Medulla oblongata (tissue), 1 donor: ENCODE data around the gene HOXC13.

Source experiments
- DNase-seq: peaks from one replicate; pipeline ENCODE4 v3.0.0-alpha.2; 2015; ENCODE audit errors: extremely low spot score

HOXC13 gene

DNA sequence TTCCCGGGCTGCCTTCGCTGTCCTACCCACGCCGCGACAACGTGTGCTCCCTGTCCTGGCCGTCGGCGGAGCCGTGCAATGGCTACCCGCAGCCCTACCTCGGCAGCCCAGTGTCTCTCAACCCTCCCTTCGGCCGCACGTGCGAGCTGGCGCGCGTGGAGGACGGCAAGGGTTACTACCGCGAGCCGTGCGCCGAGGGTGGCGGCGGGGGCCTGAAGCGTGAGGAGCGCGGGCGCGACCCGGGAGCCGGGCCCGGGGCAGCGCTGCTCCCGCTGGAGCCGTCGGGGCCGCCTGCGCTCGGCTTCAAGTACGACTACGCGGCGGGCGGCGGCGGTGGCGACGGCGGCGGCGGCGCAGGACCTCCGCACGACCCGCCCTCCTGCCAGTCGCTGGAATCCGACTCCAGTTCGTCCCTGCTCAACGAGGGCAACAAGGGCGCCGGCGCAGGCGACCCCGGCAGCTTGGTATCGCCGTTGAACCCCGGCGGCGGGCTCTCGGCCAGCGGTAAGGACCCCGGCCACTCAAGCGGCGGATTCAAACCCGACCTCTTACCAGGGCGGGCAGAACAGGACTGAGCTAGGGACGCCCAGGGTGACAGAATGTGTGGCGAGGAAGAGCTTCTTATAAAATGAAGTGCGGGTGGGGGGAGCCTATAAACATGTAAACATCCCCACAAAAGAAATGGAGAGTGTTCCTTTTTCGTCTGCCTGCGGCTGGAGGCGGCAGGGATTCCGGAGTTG is 16.6 kb downstream of the HOXC13 start:
- no peak for DNase-seq

DNA sequence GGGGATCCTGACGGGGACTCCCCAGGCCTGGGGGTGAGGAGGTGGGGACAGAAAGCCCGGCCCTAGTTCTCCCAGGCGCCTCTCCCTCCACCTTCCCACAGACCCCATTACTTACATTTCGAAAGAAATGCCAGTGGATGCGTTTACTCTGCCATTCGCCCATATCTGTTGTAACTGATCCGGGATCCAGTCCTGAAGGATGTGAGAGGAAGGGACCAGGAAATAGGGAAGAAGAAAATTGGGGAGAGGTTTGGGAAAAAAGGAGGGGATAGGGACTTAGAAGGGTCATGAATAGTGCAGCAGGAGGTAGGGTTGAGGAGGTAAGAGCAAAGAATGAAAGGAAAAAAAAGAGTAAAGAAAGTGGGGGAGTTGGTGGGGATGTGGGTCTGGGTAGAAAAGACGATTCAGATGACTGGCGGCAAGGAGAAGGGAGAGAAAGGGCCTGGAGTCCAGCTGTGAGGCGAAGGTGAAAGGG is 17.2 kb downstream of the HOXC13 start:
- no peak for DNase-seq

DNA sequence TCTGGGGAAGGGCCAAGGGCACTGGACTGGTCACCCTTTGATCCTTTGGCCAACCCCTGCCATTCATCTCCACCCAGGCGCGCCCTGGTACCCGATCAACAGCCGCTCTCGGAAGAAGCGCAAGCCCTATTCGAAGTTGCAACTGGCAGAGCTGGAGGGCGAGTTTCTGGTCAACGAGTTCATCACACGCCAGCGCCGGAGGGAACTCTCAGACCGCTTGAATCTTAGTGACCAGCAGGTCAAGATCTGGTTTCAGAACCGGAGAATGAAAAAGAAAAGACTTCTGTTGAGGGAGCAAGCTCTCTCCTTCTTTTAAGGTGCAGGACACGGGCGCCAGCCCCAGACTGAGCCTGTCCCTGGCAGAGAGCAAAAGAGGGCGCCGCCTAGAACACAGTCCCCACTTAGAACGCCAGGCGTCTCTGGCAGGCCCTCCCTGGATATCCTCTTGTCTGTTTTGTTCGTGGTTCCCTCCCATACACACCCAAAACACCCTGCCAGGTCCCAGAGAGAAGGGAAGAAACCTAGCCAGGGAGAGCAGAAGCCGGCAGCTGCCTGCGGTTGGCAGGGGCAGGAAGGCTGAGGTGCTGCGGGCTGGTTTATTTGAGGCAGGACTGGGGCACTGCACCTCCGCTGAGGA is 17.7 kb downstream of the HOXC13 start:
- no peak for DNase-seq

DNA sequence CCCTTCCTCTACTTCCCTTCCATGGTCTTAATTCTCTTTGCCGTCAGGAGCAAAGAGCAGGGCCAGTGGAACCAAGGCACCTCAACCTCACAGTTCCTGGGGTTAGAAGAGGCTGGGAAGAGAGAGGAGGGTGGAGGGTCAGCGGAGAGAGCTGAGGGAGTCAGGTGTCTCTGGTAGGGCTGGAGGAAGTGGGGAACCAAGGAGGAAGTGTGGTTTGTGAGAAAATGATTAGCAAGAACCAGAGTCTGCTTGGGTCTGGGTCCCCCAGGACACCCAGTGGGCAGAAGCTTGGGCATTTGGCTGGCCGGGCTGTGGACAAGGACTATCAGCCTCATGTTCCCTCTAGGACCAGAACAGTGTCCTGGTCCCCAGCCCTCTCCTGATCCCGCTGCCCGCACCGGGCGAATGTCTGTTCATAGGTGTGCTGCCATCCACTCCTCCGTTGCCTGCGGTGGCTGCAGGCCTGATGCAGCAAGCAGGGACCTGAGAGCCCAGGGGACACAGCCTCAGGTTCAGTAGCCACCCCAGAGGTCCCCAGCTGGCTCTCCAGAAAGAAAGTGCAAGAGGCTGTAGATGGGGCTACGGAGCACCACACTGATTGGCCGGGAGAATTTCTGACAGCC is 18.4 kb downstream of the HOXC13 start:
- DNase-seq: no peak

DNA sequence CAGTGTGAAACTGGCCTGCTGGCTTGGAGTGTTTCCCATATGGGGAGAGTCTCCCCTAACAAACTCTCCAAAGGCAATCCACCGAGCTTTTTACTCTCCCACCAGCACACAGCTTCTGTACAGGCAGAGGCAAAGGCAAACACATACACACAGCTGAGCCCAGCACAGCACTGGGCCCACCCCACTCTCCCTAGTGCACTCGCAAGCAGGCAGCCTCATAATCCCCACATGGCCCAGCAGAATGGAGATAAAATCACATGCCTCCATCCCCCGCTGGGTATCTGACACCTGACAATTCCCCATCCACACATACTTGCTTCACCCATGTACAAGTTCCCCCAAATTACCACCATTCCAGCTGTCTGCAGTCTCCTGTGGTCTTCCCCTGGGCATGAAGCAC is 19.5 kb downstream of the HOXC13 start:
- no peak for DNase-seq

DNA sequence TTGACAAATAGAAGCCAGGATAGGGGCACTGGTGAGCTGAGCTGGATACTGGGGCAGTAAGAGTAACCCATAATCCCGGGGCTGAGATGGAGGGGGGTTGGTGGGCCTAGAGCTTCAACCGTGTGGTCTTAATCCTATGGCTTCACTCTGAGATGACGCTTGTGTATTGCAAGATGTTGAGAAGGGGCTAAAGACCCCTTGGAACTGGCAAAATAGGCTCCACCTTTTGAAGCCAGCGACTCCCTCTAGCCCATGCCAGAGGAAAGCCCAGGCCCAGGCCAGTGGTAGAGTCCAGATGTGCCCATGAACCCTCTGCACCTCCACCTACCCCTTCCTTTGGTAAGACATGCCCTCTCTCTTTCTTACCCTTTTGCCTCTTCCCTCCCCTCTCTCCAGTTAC is 20.7 kb downstream of the HOXC13 start:
- DNase-seq: no peak

DNA sequence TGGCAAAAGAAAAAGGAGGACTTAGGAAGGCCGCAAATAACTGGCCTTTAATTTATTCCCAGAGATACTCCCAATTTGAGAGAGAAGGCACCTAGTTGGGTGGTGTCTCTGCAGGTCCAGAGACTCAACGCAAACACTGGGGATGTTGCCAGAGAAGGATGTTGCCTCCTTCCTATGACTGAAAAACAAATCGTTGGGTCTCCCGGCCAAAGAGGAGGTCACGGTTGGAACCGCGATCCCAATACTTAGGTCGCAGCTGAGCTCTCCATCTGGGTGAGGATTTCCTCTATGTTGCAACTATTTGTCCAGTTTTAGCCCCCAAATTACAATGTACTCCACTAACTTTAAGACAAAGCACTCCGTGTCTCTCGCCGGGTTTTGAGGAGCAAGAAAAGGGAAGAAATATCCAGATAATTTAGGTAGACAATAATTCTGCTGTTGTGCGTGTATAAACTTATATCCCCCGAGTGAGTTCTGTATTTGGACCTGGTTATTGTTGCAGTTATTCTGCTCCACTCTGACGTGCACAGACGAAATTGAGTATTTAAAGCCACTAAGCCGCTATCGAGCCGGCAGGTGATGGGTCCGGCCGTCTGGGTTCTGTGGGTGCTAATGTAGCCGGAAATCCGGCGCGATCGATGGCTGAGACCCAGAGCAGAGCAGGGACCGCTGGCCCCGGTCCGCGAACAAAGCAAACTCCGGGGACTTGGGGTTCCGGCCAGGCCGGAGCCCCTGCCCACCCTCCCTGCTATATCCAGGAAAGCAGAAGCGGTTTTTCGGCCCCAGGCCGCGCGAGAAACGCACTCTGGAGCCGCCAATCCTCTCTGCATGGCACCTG is 21.8 kb downstream of the HOXC13 start:
- no peak for DNase-seq

DNA sequence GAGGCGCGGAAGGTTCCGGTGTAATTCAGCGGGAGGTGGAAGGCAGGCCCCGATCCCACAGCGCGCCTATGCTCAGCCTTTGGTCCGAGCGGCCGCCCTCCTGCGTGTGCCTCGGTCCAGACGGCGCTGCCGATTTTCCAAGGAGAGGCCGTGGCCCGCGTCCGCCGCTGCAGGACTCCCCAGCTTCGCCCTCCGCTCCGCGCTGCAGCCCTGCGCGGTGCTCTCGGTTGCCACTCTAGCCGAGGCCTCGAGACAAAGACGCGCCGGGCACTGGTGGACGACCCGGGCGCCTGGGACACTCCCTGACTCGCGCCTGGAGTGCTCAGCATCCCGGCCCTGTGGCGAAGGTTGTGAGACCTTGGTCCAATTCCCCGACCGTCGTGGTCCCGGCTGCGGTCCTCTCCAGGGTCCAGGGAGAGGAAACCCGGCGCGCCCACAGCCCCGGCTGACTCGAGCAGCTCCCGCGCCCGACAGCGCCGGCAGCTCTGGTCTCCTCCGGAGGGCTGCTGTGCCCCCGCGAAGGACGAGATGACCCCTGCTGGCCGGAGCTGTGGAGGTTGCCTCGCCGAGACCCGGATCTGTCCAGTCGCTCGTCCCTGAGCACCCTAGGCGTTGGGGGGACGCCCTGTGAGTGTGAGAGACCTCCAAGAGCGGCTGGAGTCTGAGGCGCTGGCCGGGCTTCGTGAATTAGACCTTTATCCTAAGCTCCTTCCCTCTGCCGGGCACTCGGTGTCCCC is 22.6 kb downstream of the HOXC13 start:
- no peak for DNase-seq

DNA sequence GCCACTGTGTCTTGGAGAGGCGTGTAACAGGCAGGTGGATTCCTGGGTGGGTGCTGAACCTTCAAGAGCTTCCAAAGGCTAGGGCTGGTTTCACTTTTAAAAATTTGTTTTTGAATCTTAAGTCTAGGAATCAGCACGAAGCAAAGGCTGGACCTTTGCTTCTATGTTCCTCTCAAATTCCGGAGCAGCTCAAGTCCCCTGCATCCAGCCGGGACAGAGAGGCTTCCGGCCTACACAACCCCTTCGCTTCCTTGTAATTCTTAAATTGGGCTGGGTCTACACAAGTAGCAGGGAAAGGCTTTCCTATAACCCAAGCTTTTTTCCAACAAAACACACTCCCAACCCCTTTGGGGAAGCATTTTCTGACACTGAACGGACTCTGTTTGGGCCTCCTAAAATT is 24.4 kb downstream of the HOXC13 start:
- DNase-seq: no peak

DNA sequence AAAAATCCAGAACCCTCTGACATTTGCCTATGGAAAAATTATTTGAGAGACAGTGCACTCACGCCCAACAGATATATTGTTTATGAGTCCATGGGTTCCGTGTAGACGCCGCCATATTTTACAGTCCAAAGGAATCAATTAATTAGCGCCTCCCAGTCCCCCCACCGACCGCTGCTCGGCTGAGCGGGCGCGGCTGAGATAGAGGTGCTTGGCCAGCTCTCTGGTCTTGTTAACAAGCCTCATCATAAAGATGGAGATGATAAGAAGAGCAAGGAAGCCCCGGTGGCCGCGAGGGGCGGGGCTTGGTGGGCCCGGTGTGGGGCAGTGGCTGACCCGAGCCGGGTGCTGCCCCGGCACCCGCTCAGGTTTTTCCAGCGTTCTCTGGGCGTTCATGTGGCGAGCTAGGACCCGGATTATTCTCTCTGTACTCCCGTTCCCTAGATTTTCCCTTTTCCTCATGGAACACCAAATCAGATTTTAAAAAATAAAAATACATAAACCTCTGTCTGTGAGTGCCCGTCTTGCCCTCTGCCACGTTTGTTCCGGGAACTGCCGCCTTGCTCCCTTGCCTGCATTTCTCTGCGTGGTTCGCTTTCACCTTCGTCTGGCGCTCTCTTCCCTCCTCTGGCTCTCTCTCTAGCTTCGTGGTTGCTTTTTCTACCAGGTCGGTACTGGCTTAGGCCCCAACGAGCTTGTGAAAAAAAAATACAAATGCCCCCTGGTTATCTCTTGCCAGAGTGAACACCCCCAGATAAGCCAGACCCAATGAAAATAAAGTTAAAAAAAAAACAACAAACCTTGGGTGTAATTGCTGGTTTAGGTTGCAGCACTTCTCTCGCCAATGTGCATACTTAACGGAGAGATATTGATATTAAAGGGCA is 25.0 kb downstream of the HOXC13 start:
- DNase-seq: no peak

DNA sequence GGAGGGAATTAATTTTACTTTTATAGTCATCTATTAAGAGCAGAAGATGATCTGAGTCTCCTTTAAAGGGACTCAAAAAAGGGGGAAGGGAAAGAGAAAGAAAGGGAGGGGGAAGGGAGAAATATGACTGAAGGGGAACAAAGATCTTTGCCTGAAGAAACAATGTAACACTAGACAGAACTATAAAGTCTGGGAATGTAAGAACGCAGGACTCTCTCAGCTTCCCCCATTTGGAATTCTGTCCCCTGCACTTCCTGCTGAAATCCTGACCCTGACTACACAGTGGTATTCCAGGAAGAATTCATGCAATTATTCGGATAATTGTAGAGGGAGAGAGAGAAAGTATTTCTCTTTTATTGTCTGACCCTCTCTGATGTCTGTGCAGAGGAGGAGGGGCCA is 25.7 kb downstream of the HOXC13 start:
- no peak for DNase-seq

DNA sequence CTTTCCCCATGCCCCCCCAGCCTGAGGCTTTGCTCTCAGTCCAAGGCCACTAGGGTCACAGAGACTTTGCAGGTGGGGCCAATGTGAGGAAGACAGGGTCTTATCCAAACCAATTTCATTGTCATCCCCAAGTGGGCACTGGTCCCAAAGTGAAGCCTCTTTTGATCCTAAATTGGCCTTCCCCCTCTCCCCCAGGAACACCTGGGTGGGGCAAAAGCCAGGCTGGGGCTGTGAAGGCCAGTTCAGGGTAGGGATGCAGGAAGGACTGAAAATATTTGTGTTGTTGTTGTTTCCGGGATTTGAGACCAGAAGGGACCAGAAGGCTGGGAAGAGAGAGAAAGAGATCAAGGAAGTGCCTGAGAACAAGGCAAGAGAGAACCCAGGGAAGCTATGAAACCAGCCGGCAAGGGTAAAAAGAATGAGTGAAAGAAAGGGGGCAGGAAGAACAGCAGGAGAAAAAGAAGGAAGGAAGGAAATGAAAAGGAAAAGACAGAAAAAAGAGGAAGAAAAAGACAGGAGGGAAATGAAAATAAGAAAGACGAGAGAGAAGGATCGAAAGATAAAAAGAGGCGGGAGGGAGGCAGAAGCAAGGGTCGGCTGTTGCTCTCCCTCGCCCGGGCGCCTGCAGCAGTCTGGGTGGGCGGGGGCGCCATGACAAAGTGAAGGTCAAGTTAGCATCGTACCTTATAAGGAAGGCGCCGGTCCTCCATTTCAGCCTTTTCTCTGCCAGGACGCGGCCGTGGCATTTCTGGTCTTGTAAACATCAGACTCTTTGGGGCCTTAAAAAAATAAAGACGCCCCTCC is 26.9 kb downstream of the HOXC13 start:
- DNase-seq: no peak

DNA sequence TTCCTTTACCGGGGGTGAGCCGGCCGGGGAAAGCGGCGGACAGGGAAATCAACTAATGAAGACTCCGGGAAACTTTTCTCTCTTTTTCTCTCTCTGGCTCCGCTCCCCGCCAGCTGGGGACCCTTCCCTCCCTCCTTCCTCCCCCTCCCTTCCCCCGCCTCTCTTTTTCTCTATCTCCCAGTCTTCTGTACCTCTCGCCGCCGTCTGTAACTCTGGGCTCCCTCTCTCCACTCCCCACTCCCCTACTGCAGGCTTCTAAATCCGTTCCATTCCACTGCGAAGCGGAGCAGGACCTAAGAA is 27.4 kb downstream of the HOXC13 start:
- DNase-seq: no peak

DNA sequence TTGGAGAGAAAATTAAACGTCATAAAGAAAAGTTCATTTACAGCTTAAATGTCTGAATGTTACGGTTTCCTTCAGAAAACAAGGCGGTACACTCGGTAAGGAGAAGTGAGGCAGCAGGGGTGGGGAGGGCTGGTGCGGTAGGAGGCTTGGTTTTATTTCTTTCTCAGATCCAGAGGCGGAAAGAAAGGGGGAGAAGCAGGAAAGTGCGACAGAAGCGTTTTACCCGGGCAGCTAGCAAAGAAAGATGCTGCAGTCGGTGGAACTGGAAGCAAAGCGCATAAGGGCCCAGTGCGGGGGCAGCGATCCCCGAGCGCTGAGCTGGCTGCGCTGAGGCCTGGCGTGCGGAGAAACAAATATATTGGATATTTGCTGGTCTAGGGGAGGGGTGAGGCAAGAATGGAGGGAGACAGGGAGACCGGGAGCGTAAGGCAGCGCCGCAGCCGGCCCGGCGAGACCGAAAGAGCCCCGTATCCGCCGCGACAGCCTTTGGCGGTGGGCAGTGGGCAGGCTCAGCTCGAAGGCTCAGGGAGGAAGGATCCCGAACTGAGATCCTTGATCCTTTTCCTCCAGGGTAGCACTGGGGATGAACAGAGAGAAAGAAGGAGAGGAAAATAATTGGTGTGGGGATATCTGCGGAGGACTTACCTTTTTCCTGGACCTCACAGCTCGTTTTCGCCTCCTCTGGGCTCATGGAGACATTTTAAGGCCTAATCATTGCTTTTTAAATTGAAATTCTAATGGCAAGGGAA is 27.9 kb downstream of the HOXC13 start:
- no peak for DNase-seq

DNA sequence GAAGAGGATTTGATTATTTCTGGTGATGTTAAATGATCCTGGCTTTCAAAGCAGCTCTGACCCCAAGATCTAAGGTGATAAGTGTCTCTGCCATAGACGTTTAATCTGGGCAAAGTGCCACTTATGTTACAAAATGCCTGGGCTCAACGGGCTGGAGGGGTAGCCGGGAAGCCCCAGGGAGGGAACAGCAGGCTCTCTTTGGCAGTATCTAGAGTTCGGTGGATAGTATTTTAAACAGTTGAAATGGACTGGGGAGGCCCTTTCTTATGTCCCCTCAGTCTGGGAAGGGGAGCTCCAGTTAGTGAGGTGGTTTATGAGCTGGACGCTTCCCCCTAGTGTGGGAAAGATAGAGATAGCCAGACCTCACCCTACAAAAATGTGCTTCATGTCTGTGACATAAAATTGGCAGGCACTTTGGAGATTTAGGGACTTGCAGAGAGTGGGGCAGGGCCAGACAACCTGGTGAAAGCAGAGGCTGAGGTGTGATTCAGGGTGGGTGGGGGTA is 28.8 kb downstream of the HOXC13 start:
- no peak for DNase-seq

DNA sequence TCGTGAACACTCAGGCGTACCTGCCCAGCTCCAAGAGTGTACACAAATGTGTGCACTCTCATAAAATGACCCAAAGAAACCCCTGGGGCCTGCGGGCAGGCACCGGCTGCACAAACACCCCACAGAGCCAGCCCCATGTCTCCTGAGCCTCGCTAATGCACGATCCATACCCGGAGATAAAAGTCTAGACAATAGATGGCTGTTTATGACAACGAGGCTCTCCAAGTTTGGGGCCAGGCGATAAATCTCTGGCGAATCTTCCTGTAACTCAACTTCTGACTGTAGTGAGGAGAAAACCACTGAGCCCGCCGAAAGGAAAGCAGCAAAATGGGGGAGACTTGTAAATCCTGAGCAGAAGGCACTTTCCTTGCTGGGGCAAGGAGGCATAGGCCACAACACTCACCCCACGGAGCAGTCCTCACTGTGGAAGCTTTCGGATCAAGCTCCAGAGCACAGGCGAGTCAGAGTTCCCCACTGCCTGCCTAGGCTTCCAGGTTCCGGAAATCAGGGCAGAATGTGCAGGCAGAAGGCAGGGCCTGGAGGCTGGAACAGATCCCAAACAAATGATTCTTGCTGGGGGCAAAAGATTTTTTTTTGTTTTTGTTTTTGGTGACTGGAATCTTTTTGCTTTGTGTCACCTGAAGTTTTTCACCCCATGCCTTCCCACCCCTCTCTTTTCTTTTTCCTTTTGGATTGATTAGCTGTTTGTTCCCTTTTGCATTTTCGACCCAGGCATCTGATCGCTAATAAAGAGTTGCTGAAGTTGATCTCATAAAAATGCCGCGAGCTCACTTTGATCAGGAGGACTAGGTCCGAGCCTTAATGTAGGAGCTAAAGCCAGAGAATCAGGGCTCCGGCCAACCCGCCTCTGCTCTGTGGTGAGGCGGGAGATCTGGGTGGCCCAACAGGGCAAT is 29.8 kb downstream of the HOXC13 start:
- no peak for DNase-seq

DNA sequence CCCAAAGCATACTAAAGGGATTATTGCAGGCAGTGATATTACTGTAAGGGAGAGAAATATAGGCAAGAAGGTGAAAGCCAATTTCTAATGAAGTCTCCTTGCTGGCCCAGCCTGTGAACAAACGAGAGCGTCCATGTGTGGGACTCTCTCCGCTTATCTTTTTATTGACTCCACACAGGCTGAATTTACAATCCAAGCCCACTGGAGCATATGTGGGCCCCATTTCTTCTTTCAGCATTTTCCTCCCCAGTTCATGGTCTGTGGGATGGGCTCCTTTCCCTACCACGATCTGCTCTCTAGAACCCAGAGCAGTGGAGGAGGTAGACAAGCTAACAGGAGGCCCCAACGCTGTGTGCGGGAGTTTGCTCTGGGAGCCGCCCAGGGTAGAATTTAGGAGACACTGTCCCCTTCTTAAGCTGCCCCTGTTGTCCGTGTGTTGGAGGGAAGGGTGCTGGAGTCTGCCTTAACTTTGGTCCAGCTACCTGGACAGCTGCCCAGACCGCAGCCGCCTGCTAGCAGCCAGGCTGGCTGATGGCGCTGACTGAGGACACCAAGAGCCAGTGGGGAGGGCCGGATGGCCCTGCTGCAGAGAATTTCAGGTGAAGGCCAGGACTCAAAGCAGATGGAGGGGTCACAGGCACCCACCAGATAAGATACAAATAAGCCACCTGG is 31.1 kb downstream of the HOXC13 start:
- peak; percentile 16 for DNase-seq
